PC-9 (cell line): ENCODE measurements around the gene PROK1.

Experiments
- CTCF ChIP-seq: fragments of 200-600 bp; sonication (generic); conservative IDR thresholded peaks from 2 replicates; pipeline ENCODE4 v1.6.1; 2017; ENCODE audit warnings: mixed run types, antibody characterized with exemption, mild to moderate bottlenecking, moderate library complexity
- EZH2 ChIP-seq: fragments of 200-600 bp; sonication (generic); IDR thresholded peaks from 2 replicates; pipeline ENCODE4 v1.8.0; 2017; ENCODE audit warnings: antibody characterized with exemption, low read depth

GRCh38 chr1:110494522-110495406, 43.8 kb downstream of the PROK1 start:
- TF ChIP-seq CTCF (no peak), EZH2 (no peak)
